GM18870 (cell line): Measurements from ENCODE around the gene MAP3K5.
A peak's percentile ranks its signal among the peaks of the same experiment; 100 is the strongest.
"Not testable (repeated sequence)": the region's sequence is repeated elsewhere in the genome, so short reads cannot be mapped to it uniquely, and the experiment has no call there.

Source experiments
- ATAC-seq: cut with Tn5 transposase; IDR thresholded peaks from one replicate; pipeline ENCODE4 v1.9.1; 2021; ENCODE audit warnings: moderate library complexity; ENCODE audit not compliant: unreplicated experiment

Gene MAP3K5

DNA sequence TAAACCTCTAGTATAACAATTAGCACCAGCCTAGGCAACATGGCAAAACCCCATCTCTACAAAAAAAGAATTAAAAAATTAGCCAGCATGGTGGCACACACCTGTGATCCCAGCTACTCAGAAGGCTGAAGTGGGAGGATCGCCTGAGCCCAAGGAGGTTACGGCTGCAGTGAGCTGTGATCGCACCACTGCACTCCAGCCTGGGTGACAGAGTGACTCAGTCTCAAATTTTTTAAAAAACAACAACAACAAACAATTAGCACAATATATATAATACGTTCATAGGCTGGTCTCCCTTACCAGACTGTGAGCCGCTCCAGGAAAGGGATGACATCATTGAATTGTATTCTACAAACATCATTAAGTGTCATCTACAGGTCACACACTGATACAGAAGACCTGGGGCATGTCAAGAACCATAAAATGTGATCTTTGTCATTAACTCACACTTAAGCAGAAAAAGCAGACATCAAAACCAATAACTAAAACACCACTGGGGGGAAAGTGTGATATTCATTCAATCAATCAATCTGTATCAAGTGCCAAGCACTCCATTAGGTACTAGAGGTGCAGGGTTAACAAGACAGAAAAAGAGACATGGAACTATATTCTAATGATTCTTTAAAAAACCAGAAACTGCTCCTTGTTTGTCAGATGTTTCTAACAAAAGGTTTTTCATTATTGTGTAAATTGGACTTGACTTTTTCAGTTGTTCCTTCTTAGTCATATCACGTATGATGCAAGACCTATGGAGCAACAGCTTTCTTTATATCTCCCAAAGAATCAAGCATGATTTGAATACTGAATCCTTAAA, 17.8 kb downstream of the MAP3K5 start:
- ATAC-seq = no peak

DNA sequence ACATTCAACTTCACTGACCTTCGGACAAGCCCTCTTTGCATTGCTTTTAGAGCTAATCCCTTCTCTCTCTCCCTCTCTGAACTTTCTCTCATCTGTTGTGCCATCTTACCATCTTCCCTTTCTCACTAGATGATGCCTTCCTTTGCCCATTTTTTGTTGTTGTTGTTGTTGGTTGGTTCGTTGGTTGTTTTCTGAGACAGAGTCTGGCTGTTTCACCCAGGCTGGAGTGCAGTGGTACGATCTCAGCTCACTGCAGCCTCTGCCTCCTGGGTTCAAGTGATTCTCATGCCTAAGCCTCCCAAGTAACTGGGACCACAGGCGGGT, 18.8 kb downstream of the MAP3K5 start:
- ATAC-seq = no peak

DNA sequence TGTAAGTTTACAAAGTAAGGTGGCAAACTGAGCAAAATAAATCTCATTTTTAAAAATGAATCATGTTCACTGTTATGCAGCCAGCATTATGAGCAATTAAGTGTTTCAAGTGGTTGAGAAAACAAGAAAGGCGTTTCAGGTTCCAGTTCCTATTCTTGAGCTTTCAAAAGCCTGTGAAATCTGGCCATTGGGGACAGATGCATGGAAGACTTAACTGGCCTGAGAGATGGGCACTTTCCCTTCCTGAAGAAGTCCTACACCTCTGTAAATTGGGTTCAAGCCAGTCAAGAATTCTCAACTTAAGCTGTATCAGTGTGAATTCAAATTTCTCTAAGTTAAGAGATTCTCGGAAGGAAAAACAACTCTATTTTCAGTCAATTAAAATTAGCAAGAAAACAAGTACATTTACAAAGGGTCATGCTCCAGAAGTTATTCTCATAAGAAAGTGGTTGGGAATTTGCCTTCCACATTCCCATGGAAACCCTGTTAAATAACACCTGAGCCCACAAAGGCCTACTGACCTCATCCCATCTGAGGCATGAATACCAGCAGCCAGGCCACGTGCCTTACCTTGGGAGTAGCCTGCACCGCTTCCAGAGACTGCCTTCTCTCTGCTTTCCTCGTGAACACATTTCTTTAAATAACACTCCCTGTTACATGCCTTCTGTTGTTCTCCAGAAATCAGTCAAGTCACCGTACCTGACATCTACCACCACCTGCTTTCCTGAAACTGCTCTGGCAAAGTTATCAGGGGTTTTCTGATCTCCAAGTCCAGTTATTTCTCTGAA, 19.4 kb downstream of the MAP3K5 start:
- ATAC-seq = peak; percentile 66

DNA sequence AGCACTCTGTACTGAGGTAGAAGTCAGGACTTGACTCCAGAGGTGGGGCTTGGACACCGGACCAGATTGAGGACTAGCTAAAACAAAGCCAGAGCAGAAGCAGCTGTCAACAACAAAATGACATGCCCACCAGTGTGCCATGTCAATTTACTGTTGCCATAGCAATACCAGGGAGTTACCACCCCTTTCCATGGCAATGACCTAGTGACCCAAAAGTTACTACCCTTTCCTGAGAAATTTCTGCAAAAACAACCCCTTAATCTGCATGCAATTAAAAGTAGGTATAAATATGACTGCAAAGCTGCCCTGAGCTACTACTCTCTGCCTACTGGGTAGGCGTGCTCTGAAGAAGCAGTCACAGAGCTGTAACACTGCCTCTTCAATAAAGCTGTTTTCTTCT, 21.0 kb downstream of the MAP3K5 start:
- no peak for ATAC-seq

DNA sequence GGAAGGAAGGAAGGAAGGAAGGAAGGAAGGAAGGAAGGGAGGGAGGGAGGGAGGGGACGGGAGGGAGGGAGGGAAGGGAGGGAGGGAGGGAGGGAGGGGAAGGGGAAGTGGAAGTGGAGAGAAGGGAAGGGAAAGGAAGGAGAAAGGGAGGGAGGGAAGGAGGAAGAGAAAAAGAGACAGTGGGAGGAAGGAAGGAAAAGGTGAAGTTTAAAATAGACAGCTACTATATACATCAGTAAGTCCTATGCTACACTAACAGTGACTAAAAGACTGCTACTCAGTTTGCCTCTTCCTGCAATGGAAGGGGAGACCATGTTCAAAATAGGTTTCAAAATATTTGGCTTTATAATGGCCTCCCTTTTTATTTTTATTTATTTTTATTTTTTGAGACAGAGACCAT, 22.5 kb downstream of the MAP3K5 start:
- ATAC-seq = no peak

DNA sequence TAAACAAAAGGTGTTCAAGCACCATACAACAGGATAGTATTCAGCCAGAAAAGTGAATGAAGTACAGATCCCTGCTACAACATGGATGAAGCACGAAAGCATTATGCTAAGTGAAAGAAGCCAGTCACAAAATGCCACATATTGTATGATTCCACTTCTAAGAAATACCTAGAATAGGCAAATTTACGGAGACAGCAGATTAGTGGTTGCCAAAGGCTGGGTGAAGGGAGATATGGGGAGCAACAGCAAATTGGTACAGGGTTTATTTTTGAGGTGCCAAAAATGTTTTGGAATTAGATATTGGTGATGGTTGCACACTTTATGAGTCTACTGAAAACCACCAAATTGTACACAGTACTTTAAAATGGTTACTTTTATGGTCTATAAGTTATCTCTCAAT, 23.2 kb downstream of the MAP3K5 start:
- ATAC-seq = no peak

DNA sequence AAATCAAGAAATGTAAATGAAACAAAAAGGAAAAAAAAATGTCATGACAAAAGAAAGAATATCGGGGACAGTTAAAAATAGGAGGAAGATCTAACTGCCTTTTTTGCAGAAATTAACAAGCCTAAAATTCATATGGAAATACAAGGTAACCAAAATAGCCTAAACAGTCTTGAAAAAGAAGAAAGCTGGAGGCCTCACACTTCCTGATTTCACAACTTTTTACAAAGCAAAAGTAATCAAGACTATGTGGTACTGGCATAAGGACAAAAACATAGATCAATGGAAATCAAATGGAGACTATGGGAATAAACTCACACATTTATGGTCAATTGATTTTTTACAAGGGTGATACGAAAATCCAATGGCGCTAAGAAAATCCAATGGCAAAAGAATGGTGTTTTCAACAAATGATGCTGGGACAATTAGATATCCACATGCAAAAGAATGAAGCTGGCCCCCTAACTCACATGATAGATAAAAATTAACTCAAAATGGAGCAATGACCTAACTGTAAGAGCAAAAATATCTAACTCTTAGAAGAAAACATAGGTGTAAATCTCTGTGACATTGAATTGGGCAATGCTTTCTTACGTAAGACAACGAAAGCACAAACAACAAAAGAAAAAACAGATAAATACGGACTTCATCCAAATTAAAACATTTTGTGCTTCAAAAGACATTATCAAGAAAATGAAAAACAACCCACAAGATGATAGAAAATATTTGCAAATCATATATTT, 24.5 kb downstream of the MAP3K5 start:
- ATAC-seq = no peak

DNA sequence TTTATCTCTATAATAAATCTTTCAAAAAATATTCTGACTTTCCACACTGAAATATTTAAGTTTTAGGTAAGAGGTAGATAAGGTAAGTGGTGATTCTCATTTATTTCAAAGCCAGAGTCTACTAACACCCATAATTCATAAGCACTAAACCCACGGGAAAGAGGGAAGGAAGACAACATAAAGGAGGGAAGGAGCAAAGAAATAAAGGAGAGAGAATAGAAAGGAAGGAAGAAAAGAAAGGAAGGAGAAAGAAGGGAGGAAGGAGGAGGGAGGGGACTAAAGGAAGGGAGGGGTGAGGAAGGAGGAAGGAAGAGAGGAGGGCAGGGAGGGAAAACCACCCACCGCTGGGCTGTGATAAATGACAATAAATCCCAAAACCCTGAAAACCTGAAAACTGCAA, 25.2 kb downstream of the MAP3K5 start:
- no peak for ATAC-seq

DNA sequence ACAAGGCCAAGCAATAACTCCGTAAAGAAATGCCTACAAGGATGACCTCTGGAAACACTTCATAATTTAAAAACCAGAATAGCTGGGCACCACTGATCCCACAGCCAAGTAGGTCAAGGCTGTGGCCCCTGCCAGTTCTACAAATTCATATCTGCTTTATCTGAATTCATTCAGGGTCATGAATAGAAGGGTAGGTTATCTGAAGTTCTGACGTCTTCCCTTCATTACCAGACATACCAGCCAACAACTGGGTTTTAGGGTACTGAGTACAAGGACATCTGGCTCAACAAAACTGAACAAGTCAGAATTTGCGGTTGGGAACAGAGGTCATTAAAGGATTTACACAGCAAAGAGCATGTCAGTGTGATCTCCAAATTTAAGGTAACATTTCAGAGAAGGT, 26.0 kb downstream of the MAP3K5 start:
- no peak for ATAC-seq

DNA sequence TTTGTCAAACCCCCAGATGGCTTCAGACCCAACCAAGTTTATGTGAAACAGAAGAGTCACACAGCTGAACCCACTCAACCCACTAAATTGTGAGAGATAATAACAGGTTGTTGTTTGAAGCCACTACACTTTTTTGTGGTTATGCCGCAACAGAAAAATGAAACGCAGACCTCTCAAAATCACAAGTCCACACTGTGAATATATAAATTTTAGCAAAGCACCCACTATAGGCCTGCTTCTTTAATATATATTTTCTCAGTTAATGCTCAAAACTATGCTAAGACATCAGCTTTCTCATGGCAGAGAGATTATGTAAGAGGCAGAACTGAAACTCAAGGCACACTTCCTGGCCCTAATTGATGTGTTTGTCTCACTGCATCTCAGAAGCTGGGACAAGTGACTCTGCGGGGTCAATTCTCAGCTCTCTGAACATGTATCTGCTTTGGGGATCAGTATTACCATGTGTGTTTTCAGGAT, 27.7 kb downstream of the MAP3K5 start:
- ATAC-seq = peak; percentile 38

DNA sequence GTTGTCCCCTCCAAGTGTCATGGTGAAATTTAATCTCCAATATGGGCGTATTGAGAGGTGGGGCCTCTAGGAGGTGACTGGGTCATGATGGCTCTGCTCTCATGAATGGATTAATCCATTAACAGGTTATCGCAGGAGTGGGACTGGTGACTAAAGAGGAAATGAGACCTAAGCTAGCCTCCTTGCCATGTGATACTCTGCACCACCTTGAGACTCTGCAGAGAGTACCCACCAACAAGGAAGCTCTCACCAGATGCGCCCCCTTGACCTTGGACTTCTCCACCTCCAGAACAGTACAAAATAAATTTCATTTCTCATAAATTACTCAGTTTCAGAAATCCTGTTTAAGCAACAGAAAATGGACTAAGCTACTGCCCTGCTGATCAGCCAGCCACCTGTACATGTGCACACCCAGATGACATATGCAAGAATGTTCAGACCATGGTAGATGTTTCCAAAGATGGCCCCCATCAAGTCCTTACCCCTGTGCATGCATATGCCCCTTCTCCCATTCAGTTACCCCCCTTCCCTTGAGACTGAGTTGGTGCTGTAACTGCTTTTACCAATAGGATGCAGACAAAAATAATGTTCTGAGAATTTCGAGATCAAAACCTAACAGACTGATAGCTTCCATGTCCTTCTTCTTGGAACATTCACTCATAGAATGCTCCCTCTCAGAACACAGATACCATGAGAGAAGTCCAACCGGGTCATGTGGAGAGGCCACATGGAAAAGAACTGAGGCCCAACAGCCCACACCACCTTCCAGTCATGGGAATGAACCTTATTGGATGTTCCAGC, 28.4 kb downstream of the MAP3K5 start:
- ATAC-seq = peak; percentile 37

DNA sequence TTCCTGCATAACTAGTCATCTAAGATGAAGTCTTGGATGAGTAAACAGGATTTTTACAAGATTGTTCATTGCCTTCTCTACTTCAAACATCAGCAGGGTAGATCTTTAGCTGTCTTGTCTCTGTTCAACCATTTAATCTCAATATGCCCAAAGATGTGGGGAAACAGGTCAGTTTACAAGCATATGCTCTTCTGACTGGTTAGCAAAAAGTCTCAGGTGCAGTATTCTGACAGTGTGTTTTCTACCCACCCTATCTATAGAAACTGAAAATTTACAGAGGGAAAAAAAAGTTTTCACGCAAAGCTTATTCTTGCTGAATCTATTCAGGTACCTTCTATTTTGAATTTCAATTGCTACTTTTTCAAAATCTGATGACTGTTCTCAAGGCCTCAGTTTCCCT, 29.0 kb downstream of the MAP3K5 start:
- no peak for ATAC-seq

DNA sequence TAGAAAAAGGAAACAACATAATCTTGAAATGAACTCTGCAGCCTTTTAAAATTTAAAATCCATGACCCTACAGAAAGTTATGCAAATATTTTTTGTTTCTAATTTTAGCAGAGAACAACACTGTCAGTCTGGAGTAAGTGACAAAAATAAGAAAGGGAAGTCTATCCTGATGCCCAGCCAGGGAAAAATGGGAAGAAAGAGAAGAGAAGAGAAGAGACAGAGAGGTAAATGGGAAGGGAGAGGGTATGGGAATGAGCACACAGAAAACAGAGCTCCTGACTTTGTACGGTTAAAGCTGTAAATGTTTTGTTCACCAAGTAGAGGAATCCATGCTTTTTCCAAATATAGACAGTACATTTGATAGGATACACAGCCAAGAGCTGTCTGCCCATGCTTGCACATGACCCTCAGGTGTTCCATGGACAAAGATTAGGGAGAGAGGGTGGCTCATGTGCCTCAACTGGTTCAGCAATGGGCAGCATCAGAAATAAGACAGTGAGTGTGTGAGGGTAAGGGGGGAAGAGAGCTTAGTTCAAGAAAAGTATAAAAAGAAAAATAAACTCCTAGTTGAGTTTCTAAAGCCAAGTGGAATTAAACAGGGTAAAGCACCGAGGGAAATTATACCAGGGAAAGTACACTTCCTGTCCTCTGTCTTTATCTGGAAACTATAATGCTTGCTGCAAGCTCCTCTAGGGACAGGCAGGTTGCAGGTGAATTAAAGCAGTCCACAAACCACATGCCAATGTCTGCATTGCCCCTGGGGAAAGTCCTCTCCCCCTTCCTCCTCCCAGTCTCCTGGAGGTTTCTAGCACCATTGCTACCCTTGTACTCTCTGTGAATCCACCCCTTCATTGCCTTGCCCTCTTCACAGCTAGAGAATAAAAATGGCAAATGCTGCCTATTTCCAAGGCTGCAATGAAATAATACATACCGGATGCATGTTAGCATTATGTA, 30.0 kb downstream of the MAP3K5 start:
- no peak for ATAC-seq

DNA sequence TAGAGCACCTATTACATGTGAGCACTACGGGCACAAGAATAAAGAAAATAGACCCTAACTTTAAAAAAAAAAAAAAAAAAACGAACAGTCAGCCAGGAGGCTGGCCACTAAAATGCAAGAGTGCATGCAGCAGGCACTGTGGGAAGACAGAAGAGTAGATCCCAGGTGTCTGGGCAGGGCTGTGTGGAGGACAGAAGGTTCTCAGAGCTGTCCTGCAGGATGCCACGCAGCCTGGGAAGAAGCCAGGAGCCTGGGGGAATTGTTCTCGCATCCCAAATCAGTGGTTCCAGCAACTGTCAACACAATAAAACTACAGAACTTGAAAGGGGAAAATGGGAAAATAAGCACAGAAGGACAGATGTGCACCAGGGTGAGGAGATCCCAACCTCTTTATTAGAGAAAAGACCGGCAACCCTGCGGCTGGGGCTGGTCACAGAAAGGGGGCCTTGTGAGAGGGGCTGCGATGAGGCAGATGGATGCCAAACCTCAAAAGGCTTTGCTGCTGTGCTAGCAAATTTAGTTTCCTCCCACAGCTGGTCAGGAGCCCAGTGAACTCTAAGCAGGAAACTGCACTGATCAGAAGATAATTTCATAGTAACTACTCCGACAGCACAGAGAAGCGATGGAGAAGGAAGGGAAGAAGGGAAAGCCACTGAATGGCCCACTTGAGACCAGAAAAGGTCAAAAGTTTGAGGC, 30.9 kb downstream of the MAP3K5 start:
- no peak for ATAC-seq

DNA sequence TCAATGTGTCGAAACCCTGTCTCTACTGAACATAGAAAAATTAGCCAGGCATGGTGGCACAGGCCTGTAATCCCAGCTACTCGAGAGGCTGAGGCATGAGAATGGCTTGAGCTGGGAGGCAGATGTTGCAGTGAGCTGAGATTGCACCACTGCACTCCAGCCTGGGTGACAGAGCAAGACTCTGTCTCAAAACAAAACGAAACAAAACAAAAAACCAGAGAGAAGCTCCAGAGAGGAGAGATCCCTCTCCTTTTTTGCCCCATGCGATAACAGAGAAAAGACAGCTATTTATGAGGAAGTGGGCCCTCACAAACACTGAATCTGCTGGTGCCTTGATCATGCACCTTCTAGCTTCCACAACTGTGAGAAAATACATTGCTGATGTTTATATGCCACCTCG, 31.5 kb downstream of the MAP3K5 start:
- not testable (repeated sequence) for ATAC-seq

DNA sequence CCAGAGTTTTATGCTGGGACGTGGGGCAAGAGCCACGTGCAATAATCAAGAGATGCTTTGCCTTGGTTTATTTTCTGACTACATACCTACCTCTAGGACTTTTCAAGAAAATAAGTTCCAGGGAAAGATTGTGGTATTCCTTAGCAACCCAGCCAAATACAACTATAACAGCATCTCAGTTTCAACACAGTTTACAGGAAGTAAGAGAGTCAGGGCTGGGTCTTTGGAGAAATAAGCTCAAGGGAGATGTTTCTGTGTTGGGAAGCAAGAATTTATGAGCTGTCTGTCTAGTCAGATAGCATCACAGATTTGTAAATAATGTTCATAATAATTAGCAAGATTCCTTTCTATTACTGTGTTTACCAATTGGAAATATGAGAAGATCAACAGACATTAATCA, 35.1 kb downstream of the MAP3K5 start:
- ATAC-seq = no peak

DNA sequence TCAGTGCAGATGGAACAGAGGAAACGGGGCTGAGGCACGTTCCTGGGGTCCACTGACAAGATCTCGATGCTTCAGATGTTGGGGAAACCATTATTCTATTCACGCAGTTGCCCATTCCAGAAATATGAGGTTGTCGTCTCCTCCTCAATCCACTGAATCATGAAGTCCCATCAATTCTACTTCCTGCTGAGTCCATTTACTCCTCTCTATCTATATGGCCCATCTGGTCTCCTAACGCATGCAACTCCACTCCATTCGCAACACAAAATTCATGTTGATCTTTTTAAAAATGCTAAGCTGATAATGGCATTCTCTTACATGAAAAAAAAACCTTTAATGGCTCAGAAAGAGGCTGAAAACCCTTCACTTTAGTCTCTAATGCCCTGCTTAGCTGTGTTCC, 37.5 kb downstream of the MAP3K5 start:
- ATAC-seq = no peak

DNA sequence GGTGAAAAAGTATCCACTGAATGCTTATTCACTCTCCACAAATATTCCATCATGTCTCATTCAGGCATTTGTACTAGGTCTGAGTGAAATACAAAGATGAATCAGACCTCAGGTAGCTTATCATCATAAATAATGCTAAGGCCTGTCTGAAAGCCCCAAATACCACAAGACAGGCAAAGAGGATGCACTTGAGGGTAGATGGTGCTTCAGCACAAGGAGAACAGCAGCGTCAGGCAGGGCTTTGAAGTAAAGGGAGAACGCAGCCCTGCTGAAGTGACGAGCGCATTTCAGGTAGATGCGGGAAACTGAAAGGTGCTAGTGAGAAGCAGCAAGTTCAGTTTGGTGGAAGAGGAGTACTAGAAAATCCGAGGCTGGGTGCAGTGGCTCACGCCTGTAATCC, 38.7 kb downstream of the MAP3K5 start:
- ATAC-seq = no peak

DNA sequence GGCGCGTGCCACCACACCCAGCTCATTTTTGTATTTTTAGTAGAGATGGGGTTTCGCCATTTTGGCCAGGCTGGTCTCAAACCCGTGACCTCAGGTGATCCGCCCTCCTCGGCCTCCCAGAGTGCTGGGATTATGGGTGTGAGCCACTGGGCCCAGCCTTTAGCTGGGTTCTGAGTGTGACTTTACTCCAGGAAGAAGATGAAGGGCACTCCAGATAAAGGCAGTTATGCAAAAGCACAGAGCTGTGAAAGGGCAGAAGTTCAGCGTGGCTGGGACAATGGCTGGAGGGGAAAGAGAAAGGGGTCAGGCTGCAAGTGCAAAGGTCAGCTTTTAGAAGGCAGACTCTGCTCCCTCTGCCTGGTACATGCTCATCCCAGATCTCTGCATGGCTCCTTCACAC, 39.7 kb downstream of the MAP3K5 start:
- no peak for ATAC-seq
